DMS 273 (cell line): ENCODE results near the gene HSPB7.
"Not testable (repeated sequence)": the region's sequence is repeated elsewhere in the genome, so short reads cannot be mapped to it uniquely, and the experiment has no call there.

Source experiments
- DNase-seq: peaks from one replicate; lab custom pipeline; 2025; ENCODE audit not compliant: unreplicated experiment; lab: John Stamatoyannopoulos, UW

The HSPB7 gene

DNA sequence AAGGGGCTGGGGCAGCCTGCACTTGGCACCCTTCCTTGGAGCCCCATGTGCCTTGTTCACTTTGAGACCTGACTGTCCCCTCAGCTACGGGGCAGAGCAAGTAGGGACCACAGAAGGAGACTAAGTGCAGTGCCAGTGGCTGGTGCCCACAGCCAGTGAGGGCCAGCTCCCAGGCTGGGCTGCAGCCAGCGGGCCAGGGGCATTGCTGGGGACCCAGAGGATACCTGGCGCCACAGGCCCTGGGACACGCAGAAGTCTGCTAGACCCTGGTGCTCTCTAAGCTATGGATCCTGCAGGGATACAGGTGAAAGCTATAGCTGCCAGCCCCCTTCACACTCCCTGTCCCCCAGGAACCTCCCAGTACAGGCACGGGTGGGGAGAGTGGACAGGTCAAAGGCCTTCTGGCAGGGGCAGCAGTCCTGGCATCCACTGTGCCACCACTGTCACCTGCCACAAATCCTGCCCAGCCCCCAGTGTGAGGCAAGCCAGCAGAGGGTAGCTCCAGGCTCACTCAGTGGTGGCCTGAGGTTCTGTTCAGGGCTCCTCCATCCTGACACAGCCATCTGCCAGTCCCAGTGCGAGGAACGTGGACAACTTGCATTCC lies 5.3 kb upstream of the HSPB7 start:
- DNase-seq, result peak; percentile 31

- DNase-seq, result no peak
Observed at GRCh38 chr1:16022393-16022792, 4.5 kb upstream of the HSPB7 start.

DNA sequence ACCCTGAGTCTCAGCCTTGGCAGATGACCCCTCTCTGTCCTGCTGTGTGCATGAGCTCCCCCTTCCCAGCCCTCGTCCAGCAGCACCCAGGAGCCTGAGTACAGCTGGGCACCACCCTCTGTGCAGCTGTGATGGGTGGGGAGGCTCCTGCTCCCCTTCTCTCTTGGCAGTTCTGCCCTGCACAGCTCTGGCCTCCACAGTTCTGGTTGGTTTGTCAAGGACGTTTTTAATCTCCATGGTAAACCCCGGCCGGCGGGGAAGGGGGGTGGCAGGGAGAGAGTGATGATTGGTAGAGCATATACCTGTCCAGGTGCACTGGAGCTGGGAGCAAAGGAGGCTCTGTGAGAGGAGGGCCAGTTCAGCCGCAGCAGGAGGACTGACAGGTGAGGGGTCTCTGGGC lies 3.8 kb upstream of the HSPB7 start, which contains the start of gene CLCNKA:
Gene CLCNKA, plus strand, starts transcription at position 356 of the 400 bp plus-strand sequence. CDS start 584 bp downstream, outside the sequence.
- no peak for DNase-seq

- DNase-seq, result not testable (repeated sequence)
Observed at GRCh38 chr1:16020878-16021277, 3.0 kb upstream of the HSPB7 start.

DNA sequence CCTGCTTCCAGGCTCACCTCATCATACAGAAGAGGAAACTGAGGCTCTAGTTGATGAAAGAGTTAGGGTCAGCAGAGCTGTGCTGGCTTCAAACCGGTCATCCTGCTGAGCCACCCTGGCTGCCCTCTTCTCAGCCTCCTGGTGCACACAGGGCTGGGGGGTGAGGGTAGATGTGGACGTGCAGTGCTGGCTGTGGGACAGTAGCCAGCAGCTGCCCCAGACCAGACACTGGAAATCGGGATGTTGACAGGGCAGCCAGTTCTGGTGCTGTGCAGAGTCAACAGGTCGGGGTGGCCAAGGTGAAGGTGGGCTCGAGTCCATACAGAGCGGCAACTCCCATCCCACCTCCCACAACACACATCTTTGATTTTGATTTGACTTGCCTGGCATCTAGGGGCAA lies 2.5 kb upstream of the HSPB7 start:
- DNase-seq, result no peak

- no peak for DNase-seq
Observed at GRCh38 chr1:16019644-16020277, 1.9 kb upstream of the HSPB7 start.

DNA sequence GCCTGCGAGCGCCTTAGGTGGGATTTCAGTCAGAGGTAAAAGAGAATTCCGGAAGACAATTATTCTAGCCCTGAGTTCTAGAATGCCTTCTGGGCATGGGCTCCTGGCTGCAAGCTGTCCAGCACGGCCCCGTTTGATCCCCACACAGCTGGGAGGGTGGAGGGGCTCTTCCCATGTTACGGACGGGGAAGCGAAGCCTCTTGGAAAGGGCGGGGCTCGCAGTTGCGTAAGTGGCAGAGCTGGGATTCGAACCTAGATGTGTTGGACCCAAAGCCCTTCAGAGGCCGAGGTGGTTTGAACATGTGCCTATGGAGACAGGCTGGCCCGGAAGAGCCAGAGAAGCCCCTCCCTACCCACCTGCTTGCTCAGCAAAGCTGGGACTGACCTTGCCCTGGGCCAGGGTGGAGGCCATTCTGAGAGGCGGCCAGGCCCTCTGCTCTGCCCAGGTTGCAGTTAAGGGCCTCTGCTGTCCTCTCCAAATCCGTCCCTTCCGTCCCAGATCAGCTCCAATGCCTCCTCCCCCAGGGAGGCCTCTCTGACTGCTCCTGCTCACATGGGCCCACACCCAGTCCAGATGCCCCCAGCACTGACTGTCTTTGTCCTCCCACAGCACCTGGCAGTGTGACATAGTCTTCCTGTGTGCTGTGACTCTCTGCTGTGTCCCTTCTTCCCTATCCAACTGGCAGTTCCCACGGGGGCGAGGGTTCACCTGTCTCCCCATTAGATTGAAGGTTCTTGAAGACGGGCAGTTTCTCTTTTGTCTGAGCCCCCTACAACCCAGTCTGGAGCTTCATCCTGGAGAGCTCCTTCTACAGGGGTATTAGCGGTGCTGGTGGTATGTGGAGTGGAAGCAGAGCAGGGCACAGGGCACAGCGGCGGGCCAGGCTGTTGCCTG lies 1.2 kb upstream of the HSPB7 start:
- no peak for DNase-seq

DNA sequence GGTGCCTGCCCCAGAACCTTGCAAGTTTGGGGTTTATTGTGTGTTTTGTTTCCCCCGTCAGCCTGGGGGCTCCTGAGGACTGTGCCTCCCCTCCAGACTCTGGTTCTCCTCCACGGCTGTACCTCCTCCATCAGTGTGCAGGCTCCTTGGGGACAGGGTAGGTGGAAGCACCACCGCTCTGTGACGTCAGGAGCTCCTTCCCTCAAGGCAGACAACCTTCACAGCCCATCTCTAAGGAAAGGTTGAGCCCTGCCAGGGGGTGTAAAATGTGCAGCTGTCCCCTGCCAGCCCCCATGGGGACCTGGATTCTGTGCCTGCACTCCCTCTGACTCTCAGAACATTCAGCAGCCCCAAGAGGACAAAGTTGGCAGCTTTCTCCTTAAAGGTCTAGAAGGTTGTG lies 465 bp upstream of the HSPB7 start:
- DNase-seq, result no peak

DNA sequence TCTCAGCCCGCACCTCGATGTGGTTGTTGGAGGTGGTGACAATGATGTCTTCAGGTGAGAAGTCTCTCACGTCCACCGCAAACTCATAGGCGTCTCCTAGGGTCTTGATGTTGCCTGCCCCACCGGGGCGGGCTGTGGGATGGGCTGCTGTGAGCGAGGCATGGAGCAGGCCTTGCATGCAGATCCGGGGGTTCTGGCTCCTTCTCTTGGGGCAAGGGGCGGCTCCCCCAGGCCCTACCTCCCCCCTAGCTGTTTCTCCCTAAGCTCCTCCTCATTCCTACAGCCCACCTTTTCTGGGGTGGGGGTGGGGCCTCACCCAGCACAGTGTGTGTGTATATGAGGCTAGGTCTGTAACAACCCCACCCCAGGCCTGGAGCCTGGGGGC lies 775 bp downstream of the HSPB7 start:
- DNase-seq, result no peak

- DNase-seq, result no peak
Observed at GRCh38 chr1:16015960-16016901, 1.6 kb downstream of the HSPB7 start.

GRCh38 chr1:16015491-16015890 lies 2.4 kb downstream of the HSPB7 start:
- no peak for DNase-seq

GRCh38 chr1:16014509-16015482 lies 3.0 kb downstream of the HSPB7 start:
- DNase-seq, result no peak

- no peak for DNase-seq
Observed at GRCh38 chr1:16013908-16014258, 4.0 kb downstream of the HSPB7 start.

DNA sequence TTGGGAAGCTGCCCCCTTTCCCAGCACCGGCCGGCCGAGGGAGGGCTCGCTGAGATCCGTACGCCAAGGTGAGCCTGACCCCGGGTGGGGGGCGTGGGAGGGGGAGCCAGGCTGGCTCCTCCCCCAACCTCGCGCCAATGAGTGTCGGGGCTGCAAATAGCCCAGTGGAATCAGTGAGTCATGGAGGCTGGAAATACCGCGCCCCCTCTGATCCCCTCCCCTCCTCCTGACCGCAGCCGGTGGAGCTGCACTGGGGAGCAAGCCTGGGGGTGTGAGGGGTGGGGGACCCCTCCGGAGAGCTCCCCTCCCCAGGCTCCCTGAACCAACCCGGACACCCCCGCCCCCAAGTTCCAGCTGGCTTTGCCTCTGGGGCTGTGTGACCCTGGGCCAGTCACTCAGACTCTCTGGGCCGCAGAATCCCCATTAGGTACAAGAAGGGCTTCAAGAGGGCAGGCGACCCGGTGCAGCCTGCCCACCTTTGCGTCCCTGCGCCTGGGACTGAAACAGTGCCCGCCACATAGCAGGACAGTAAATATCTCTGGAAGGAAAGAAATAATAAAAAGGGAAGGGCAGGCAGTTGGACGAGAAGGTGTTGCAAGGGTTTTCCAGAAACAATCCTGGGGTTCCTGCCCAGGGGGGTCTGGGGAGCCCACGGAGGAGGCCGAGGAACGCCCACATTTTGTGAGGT lies 4.5 kb downstream of the HSPB7 start:
- DNase-seq, result peak; percentile 46

DNA sequence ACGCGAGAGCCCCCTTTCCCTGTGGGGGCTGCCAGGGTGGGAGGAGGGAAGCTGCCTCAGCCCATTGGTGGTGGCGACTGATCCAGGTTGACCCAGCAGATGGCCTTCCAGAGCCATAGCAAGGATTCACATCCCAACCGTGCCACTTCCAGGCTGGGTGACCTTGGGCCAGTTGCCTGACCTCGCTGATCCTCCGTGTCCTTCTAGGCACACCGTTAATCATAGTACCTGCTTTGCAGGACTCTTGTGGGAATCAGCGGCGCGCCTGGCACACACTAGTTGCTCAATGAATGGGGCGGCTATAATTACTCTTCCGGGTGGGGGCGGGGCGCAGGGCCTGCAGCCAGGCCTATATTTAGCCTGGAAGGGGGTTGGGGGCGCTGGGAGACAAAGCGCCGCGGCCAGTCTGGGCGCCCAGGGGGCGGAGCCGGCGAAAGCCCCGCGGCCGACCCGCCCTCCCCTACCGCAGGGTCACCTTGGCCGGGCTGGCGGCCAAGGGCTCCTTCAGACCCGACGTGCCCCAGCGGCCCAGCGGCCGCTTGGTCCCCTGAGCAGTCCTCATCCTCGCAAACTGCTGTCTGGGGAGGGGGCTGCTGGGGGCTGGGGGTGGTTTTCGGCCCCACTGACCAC lies 5.1 kb downstream of the HSPB7 start:
- DNase-seq, result peak; percentile 56

GRCh38 chr1:16011936-16012589 lies 5.8 kb downstream of the HSPB7 start:
- no peak for DNase-seq

GRCh38 chr1:16010837-16011236 lies 7.0 kb downstream of the HSPB7 start:
- DNase-seq, result no peak

GRCh38 chr1:16009678-16010077 lies 8.2 kb downstream of the HSPB7 start:
- DNase-seq, result no peak
